ENCODE data around the gene GSDMA.

GSDMA gene

DNA sequence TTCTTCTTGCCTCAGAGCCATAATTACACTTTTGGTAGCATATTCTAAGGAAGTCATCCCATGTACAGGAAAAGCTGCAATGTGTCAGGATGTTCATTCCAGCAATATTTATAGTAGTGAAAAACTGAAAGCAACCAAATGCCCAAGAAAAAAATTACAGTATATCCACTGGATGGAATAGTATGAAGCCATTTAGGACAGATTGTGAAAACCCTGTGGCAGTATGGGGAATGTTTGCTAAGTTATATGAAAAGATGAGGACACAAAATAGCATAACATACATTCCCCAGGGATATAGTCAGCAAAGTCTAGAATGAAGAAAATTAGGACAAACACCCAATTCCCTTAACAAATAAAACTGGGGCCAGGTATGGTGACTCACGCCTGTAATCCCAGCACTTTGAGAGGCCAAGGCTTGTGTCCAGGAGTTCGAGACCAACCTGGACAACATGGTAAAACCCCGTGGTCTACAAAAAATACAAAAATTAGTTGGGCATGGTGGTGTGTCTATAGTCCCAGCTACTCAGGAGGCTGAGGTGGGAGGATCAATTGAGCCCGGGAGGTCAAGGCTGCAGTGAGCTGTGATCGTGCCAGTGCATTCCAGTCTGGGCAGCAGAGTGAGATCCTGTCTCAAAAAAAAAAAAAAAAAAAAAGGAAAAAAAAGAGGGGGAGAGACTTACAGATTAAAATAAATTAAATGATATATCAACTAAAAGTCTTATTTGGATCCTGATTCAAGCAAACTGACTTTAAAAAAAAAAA is 33.0 kb upstream of the GSDMA start:
- peak; percentile 45 for DNase-seq (ENCODE audit: low spot score)

- no peak for DNase-seq (ENCODE audit: low spot score)
Observed at GRCh38 chr17:39933912-39934311, 28.9 kb upstream of the GSDMA start.

DNA sequence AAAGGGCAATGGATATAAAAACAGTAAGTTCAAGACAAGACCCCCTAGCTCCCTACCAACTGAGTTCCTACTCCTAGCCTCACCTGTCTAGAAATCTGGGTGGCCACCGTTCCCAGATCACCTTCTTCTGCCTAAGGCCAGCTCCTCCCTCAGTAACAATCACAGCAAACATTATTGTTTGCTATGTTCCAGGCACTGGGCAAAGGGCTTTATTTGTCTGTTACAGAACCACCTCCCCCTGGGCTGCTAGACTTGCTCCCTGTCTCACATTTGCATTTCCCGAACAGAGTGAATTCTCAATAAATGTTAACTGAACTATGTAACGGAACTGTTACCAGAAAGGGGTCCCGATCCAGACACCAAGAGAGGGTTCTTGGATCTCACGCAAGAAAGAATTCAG is 28.5 kb upstream of the GSDMA start:
- DNase-seq (ENCODE audit: low spot score): no peak

DNA sequence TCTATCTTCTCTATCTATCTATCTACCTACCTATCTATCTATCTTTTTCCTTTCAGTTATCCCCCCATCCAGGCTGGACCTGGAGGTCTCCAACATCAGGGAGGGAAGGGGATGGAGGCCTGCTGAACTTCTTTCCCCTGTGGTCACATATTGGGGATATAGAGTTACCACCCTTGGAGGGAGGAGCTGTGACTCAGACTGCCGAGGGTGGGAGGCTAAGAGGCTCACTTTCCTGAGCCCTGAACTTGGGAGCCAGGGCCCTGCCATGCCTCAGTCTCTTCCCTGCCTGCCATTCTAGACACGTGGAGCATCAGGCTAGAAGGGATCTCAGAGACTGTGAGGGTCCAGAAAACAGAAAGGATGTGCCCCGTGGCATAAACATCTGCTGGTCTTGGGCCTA is 26.9 kb upstream of the GSDMA start:
- no peak for DNase-seq (ENCODE audit: low spot score)

GRCh38 chr17:39937447-39937846 is 25.4 kb upstream of the GSDMA start:
- no peak for DNase-seq (ENCODE audit: low spot score)

- no peak for DNase-seq (ENCODE audit: low spot score)
Observed at GRCh38 chr17:39938140-39938869, 24.5 kb upstream of the GSDMA start.

DNA sequence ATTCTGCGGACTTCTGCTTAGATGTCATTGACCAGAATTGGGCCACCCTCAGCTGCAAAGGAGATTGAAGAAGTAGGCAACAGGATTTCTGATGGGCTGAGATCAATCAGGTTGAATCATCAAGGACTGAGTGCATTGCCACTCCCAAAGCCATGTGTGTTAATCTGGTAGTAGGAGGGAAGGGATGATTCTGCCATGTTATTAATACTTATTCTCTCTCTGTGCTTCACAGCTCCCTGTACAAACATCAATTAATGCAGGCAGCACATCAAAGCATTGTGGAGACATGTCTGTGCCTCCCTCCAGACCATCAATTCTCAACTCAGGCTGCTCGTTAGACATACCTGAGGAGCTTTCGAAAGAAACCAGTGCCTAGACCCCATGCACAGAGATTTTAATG is 23.7 kb upstream of the GSDMA start:
- no peak for DNase-seq (ENCODE audit: low spot score)

GRCh38 chr17:39939588-39940419 is 23.0 kb upstream of the GSDMA start:
- DNase-seq (ENCODE audit: low spot score): peak; percentile 12

DNA sequence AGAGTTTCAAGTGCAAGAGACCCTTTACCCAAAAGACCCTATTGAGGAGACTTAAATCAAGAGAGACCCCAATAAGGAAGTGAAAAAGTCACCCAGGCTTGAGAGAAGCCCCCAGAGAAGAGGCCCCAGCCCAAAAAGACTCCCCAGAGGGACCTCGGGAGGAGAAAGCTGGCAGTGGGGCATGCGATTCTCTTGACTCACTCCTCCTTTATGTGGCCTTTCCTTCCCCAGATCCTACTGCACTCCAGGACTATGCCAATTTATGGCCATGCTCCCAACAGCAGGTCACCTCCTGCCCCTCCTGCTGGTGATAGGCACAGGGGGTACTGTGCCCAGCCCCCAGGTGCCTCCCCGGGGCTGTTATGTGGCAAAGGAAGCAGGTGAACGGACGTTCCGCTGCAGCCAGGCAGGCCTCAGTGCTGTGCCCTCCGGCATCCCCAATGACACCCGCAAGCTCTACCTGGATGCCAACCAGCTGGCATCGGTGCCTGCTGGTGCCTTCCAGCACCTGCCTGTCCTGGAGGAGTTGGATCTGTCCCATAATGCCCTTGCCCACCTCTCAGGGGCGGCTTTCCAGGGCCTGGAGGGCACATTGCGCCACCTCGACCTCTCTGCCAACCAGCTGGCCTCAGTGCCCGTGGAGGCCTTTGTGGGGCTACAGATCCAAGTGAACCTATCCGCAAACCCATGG is 19.0 kb upstream of the GSDMA start:
- no peak for DNase-seq (ENCODE audit: low spot score)

DNA sequence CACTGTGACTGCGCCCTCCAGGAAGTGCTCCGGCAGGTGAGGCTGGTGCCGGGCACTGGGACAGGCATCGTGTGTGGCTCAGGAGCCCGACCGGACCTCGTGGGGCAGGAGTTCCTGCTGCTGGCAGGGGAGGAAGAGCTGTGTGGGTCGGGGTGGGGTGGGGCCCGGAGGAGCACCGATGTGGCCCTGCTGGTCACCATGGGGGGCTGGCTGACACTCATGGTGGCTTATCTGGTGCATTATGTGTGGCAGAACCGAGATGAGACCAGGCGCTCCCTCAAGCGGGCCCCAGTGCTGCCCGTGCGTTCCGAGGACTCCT is 18.5 kb upstream of the GSDMA start:
- DNase-seq (ENCODE audit: low spot score): no peak

- DNase-seq (ENCODE audit: low spot score): no peak
Observed at GRCh38 chr17:39946551-39947330, 16.1 kb upstream of the GSDMA start.

DNA sequence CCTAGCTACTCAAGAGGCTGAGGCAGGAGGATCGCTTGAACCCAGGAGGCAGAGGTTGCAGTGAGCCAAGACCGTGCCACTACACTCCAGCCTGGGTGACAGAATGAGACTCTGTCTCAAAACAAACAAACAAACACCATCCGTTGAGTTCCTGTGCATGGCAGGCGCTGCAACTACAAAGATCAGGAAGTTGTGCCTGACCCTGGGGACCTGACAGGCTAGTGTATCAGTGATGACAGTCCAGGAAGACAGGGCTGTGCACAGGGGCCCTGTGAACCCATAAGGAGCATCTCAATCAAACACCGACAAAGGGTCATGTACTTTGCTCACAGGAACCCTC is 14.3 kb upstream of the GSDMA start:
- peak; percentile 27 for DNase-seq (ENCODE audit: low spot score)

GRCh38 chr17:39949028-39949427 is 13.8 kb upstream of the GSDMA start:
- no peak for DNase-seq (ENCODE audit: low spot score)

DNA sequence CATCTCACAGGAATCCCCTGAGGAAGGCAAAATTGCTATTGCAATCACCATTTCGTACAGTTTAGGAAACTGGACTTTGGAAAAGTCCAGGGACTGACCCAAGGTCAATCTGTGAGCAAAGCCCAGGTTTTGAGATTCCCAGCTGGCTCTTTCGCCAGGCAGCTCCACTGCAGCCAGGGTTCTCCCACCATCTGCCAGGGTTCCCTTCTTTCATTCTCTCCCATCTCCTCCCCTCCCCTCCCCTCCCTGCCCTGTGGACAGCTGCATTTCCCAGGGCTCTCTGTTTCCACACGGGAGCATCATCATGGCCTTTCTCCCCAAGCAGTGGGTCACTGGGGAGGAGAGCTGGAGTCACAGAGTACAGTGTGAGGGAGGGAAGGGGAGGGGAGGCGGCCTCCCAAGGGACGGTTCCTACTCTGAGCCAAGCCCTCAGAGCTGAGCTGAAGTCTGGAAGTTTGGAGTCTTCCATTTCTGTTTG is 11.9 kb upstream of the GSDMA start:
- no peak for DNase-seq (ENCODE audit: low spot score)

GRCh38 chr17:39951924-39952679 is 10.7 kb upstream of the GSDMA start:
- DNase-seq (ENCODE audit: low spot score): no peak

GRCh38 chr17:39952680-39953470 is 9.9 kb upstream of the GSDMA start:
- DNase-seq (ENCODE audit: low spot score): peak; percentile 88

- DNase-seq (ENCODE audit: low spot score): no peak
Observed at GRCh38 chr17:39953471-39953888, 9.3 kb upstream of the GSDMA start.

- no peak for DNase-seq (ENCODE audit: low spot score)
Observed at GRCh38 chr17:39954876-39955275, 7.9 kb upstream of the GSDMA start.

DNA sequence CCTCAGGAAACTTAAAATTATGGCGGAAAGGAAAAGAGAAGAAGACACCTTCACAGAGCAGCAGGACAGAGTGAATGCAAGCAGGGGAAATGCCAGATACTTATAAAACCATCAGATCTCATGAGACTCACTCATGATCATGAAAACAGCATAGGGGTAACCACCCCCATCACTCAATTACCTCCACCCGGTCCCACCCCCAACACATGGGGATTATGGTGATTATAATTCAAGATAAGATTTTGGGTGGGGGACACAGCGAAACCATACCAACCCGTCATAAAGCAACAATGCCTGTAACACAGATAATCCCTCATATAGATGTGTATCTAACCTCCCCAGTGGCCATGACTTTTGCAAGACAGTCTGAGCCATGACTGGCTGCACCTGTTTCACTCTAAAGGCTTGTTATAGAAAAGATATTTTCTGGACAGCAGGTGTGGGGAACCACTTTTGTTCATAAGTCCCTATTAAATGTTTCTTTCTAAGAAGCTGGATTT is 7.0 kb upstream of the GSDMA start:
- no peak for DNase-seq (ENCODE audit: low spot score)

Data from kidney capillary endothelial cell (primary cell).